Stimulated activated CD4-positive, alpha-beta T cell treated with anti-CD3 and anti-CD28 coated beads, Interleukin-2, amount 100 ng/mL, for 4 hours (primary cell): ENCODE results near the gene LYPLAL1.

Experiments
- DNase-seq: peaks from one replicate; pipeline ENCODE4 v3.0.0-alpha.2; 2020; ENCODE audit warnings: low read depth

The LYPLAL1 gene

GRCh38 chr1:219173758-219174459 lies at the start of gene LYPLAL1:
TSS of gene LYPLAL1 (plus strand) at chr1:219173878. CDS start at chr1:219173891, 13 bp downstream.
- peak; percentile 82 for DNase-seq

GRCh38 chr1:219124163-219124562 lies 49.5 kb upstream of the LYPLAL1 start:
- no peak for DNase-seq

GRCh38 chr1:219125342-219125741 lies 48.3 kb upstream of the LYPLAL1 start:
- no peak for DNase-seq

GRCh38 chr1:219126377-219126776 lies 47.3 kb upstream of the LYPLAL1 start:
- DNase-seq, result no peak

GRCh38 chr1:219128957-219129356 lies 44.7 kb upstream of the LYPLAL1 start:
- no peak for DNase-seq

GRCh38 chr1:219130366-219130935 lies 43.2 kb upstream of the LYPLAL1 start:
- no peak for DNase-seq

- no peak for DNase-seq
These were observed 40.7 kb upstream of the LYPLAL1 start for GRCh38 chr1:219132939-219133338.

- DNase-seq, result no peak
These were observed 34.9 kb upstream of the LYPLAL1 start for GRCh38 chr1:219138747-219139146.

- no peak for DNase-seq
These were observed 33.3 kb upstream of the LYPLAL1 start for GRCh38 chr1:219140303-219140877.

GRCh38 chr1:219143735-219144134 lies 29.9 kb upstream of the LYPLAL1 start:
- no peak for DNase-seq

- DNase-seq, result no peak
These were observed 28.9 kb upstream of the LYPLAL1 start for GRCh38 chr1:219144658-219145315.

GRCh38 chr1:219147571-219148019 lies 26.1 kb upstream of the LYPLAL1 start:
- DNase-seq, result no peak

GRCh38 chr1:219149009-219149577 lies 24.6 kb upstream of the LYPLAL1 start:
- no peak for DNase-seq

- no peak for DNase-seq
These were observed 23.7 kb upstream of the LYPLAL1 start for GRCh38 chr1:219149953-219150352.

- no peak for DNase-seq
These were observed 22.8 kb upstream of the LYPLAL1 start for GRCh38 chr1:219150913-219151312.

- no peak for DNase-seq
These were observed 22.2 kb upstream of the LYPLAL1 start for GRCh38 chr1:219151467-219151866.

- no peak for DNase-seq
These were observed 20.9 kb upstream of the LYPLAL1 start for GRCh38 chr1:219152751-219153150.

- no peak for DNase-seq
These were observed 20.0 kb upstream of the LYPLAL1 start for GRCh38 chr1:219153723-219154122.

- DNase-seq, result no peak
These were observed 18.5 kb upstream of the LYPLAL1 start for GRCh38 chr1:219155135-219155534.

GRCh38 chr1:219159946-219160645 lies 13.6 kb upstream of the LYPLAL1 start:
- DNase-seq, result no peak

- no peak for DNase-seq
These were observed 12.7 kb upstream of the LYPLAL1 start for GRCh38 chr1:219160967-219161366.

GRCh38 chr1:219161371-219161770 lies 12.3 kb upstream of the LYPLAL1 start:
- no peak for DNase-seq
